Activated CD8-positive, alpha-beta T cell treated with anti-CD3 and anti-CD28 coated beads, Interleukin-2, amount 10 ng/mL, durations not matched to agents 7 days and 5 days (primary cell): ENCODE results near the gene MGAT5B. TPM values are rescaled to one million over a fixed set of nuclear protein-coding genes. Genes with fewer than 3 reads are reported as not detected.

Experiments
- ATAC-seq: fragments of 150-1000 bp; cut with Tn5 transposase; one replicate; pipeline ENCODE4 v1.10.0; 2021; ENCODE audit warnings: moderate library complexity
- CTCF ChIA-PET: fragments of 350-600 bp; sonication (Branson Sonifier 250); formaldehyde crosslinking; loops from one replicate; lab custom pipeline; 2021; ENCODE audit warnings: antibody characterized with exemption; lab: Charles Lee
- POLR2A ChIA-PET: fragments of 350-600 bp; sonication (Branson Sonifier 250); formaldehyde crosslinking; loops from one replicate; lab custom pipeline; 2021; ENCODE audit warnings: antibody characterized with exemption; lab: Charles Lee
- DNase-seq: peaks from one replicate; pipeline ENCODE4 v3.0.0-alpha.2; 2020
- H3K27ac Mint-ChIP-seq: one replicate; pipeline ENCODE4 v1.8.0; 2021; ENCODE audit warnings: mild to moderate bottlenecking, mixed read lengths
- H3K27me3 Mint-ChIP-seq: one replicate; pipeline ENCODE4 v1.8.0; 2021; ENCODE audit warnings: low read depth, mixed read lengths
- H3K36me3 Mint-ChIP-seq: one replicate; pipeline ENCODE4 v1.8.0; 2021; ENCODE audit warnings: low read depth, mixed read lengths
- H3K4me1 Mint-ChIP-seq: one replicate; pipeline ENCODE4 v1.8.0; 2021; ENCODE audit warnings: low read depth, mixed read lengths
- H3K4me3 Mint-ChIP-seq: one replicate; pipeline ENCODE4 v1.8.0; 2021; ENCODE audit warnings: mild to moderate bottlenecking, mixed read lengths
- H3K9me3 Mint-ChIP-seq: one replicate; pipeline ENCODE4 v1.8.0; 2022; ENCODE audit warnings: mixed read lengths; ENCODE audit not compliant: insufficient read depth
- total RNA-seq, 2 experiments: library from RNA; stranded (reverse); gene quantifications; one replicate each; pipeline ENCODE4 v1.2.3, GENCODE V29; 2021

Gene MGAT5B
- total RNA-seq, 2 experiments from 2014 or later: 0.26 TPM; not detected in 1

- H3K27ac Mint-ChIP-seq: no peak overlapping the region
- H3K4me1 Mint-ChIP-seq: no peaks in the 10 kb centered on the region
- peaks cover 7% of the 10 kb centered on the region for H3K27me3 Mint-ChIP-seq
- H3K36me3 Mint-ChIP-seq: no peaks in the 10 kb centered on the region
- H3K4me3 Mint-ChIP-seq: no peak overlapping the region
- no peak for ATAC-seq
- ChIA-PET POLR2A (no interaction called here), CTCF (no interaction called here)
- no peak for DNase-seq
- H3K9me3 Mint-ChIP-seq: no peaks in the 10 kb centered on the region
Measured at GRCh38 chr17:76934561-76935320, 66.5 kb downstream of the MGAT5B start.

GRCh38 chr17:76935331-76935730 is 67.1 kb downstream of the MGAT5B start:
- Mint-ChIP-seq H3K4me3 (no peak overlapping the region), H3K27ac (no peak overlapping the region), H3K4me1 (no peaks in the 10 kb centered on the region), H3K27me3 (peaks cover 6% of the 10 kb centered on the region), H3K9me3 (no peaks in the 10 kb centered on the region), H3K36me3 (no peaks in the 10 kb centered on the region)
- DNase-seq: no peak
- ATAC-seq: no peak
- POLR2A ChIA-PET: no interaction called here
- CTCF ChIA-PET: no interaction called here

- DNase-seq (no peak), ATAC-seq (no peak)
- Mint-ChIP-seq H3K4me1 (no peaks in the 10 kb centered on the region), H3K27ac (no peak overlapping the region), H3K27me3 (peaks cover 4% of the 10 kb centered on the region), H3K9me3 (no peaks in the 10 kb centered on the region), H3K4me3 (no peak overlapping the region), H3K36me3 (no peaks in the 10 kb centered on the region)
- ChIA-PET CTCF (no interaction called here), POLR2A (no interaction called here)
Measured at GRCh38 chr17:76937238-76937637, 69.0 kb downstream of the MGAT5B start.

GRCh38 chr17:76938009-76938408 is 69.8 kb downstream of the MGAT5B start:
- Mint-ChIP-seq H3K36me3 (no peaks in the 10 kb centered on the region), H3K9me3 (no peaks in the 10 kb centered on the region), H3K4me1 (no peaks in the 10 kb centered on the region), H3K4me3 (no peak overlapping the region), H3K27me3 (peaks cover 4% of the 10 kb centered on the region), H3K27ac (no peak overlapping the region)
- ATAC-seq (no peak), DNase-seq (no peak)
- CTCF ChIA-PET: no interaction called here
- POLR2A ChIA-PET: no interaction called here

- Mint-ChIP-seq H3K36me3 (no peaks in the 10 kb centered on the region), H3K4me3 (no peak overlapping the region), H3K9me3 (no peaks in the 10 kb centered on the region), H3K4me1 (no peaks in the 10 kb centered on the region), H3K27ac (no peak overlapping the region), H3K27me3 (peaks cover 4% of the 10 kb centered on the region)
- no peak for ATAC-seq
- ChIA-PET CTCF (interaction anchor here (1.3 kb wide), 1 partner anchor 72 kb away, joined by 3 read pairs; the partner anchor contains the start of gene MGAT5B), POLR2A (no interaction called here)
- DNase-seq: no peak
Measured at GRCh38 chr17:76940295-76940694, 72.1 kb downstream of the MGAT5B start.

GRCh38 chr17:76940738-76941350 is 72.6 kb downstream of the MGAT5B start:
- H3K36me3 Mint-ChIP-seq: no peaks in the 10 kb centered on the region
- CTCF ChIA-PET: no interaction called here
- H3K4me3 Mint-ChIP-seq: no peak overlapping the region
- H3K9me3 Mint-ChIP-seq: no peaks in the 10 kb centered on the region
- POLR2A ChIA-PET: no interaction called here
- DNase-seq: no peak
- ATAC-seq: no peak
- peaks cover 4% of the 10 kb centered on the region for H3K27me3 Mint-ChIP-seq
- H3K27ac Mint-ChIP-seq: no peak overlapping the region
- H3K4me1 Mint-ChIP-seq: no peaks in the 10 kb centered on the region

DNA sequence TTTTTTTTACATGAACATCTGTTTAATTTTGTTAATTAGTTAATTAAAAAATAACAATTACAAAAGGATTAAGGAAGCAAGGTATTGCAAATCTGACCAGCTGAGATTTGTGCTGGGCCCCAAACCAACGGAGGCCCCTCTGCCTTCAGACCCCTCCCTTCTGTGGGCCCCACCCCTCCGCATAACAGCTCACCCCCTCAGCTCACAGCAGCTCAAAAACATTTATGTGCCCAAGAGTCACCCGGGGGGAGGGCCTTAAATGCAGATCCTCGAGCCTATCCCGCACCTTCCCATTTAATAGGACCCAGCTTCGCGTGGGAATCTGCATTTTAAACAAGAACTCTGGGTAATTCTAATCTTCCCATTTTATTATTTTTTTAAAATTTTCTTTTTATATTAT is 75.0 kb downstream of the MGAT5B start:
- CTCF ChIA-PET: interaction anchor here (1.1 kb wide), 1 partner anchor 113 kb away, joined by 3 read pairs; no protein-coding TSS in a partner anchor
- POLR2A ChIA-PET: no interaction called here
- no peak overlapping the region for H3K27ac Mint-ChIP-seq
- H3K4me1 Mint-ChIP-seq: no peaks in the 10 kb centered on the region
- no peak overlapping the region for H3K4me3 Mint-ChIP-seq
- no peaks in the 10 kb centered on the region for H3K36me3 Mint-ChIP-seq
- H3K9me3 Mint-ChIP-seq: no peaks in the 10 kb centered on the region
- ATAC-seq (no peak), DNase-seq (no peak)
- no peaks in the 10 kb centered on the region for H3K27me3 Mint-ChIP-seq

GRCh38 chr17:76943781-76944213 is 75.6 kb downstream of the MGAT5B start:
- no peak overlapping the region for H3K27ac Mint-ChIP-seq
- ChIA-PET POLR2A (no interaction called here), CTCF (interaction anchor here (0.6 kb wide), 1 partner anchor 94 kb away, joined by 4 read pairs; no protein-coding TSS in a partner anchor)
- no peaks in the 10 kb centered on the region for H3K4me1 Mint-ChIP-seq
- no peaks in the 10 kb centered on the region for H3K36me3 Mint-ChIP-seq
- no peak overlapping the region for H3K4me3 Mint-ChIP-seq
- H3K27me3 Mint-ChIP-seq: no peaks in the 10 kb centered on the region
- no peaks in the 10 kb centered on the region for H3K9me3 Mint-ChIP-seq
- DNase-seq: no peak
- ATAC-seq: no peak

GRCh38 chr17:76944477-76944876 is 76.3 kb downstream of the MGAT5B start:
- no peak overlapping the region for H3K27ac Mint-ChIP-seq
- H3K9me3 Mint-ChIP-seq: no peaks in the 10 kb centered on the region
- H3K27me3 Mint-ChIP-seq: no peaks in the 10 kb centered on the region
- CTCF ChIA-PET: interaction anchor here (1.2 kb wide), 1 partner anchor 24 kb away, joined by 3 read pairs; no protein-coding TSS in a partner anchor
- no peak for DNase-seq
- H3K36me3 Mint-ChIP-seq: no peaks in the 10 kb centered on the region
- H3K4me3 Mint-ChIP-seq: no peak overlapping the region
- H3K4me1 Mint-ChIP-seq: no peaks in the 10 kb centered on the region
- no peak for ATAC-seq
- POLR2A ChIA-PET: no interaction called here

DNA sequence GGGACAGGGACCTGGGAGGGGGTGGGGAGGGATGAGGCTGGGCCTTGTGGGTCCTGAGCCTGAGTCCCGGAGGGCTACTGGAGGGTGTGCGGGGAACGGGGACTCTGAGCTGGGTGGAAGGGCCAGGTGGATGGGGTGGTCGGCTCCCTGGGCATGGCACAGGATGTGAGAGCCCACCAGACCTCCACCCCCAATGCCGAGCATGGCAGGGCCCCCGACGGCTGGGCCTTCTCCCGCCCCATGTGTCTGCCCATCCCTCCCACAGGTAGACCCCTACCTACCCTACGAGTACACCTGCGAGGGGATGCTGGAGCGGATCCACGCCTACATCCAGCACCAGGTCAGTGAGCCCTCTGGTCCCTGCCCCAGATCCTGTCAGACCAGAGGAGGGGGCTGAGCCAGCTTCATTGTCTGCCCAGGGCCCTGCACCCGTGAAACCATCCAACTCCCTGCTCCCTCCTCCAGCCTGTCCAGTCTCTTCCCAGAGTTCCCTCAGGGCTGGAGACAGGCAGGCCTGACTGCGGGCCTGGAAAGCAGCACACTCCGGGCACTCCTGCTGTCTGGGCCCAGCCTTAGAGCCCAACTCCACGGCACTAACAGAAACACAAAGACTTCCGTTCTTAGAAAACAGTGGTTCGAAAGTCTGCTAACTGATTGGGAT is 78.0 kb downstream of the MGAT5B start:
- DNase-seq (no peak), ATAC-seq (no peak)
- ChIA-PET CTCF (no interaction called here), POLR2A (no interaction called here)
- no peaks in the 10 kb centered on the region for H3K9me3 Mint-ChIP-seq
- H3K27me3 Mint-ChIP-seq: no peaks in the 10 kb centered on the region
- H3K4me1 Mint-ChIP-seq: no peaks in the 10 kb centered on the region
- H3K36me3 Mint-ChIP-seq: no peaks in the 10 kb centered on the region
- H3K27ac Mint-ChIP-seq: no peak overlapping the region
- H3K4me3 Mint-ChIP-seq: no peak overlapping the region

- DNase-seq: no peak
- Mint-ChIP-seq H3K4me3 (no peak overlapping the region), H3K9me3 (no peaks in the 10 kb centered on the region), H3K27ac (no peak overlapping the region), H3K36me3 (no peaks in the 10 kb centered on the region), H3K27me3 (no peaks in the 10 kb centered on the region), H3K4me1 (no peaks in the 10 kb centered on the region)
- no peak for ATAC-seq
- ChIA-PET CTCF (no interaction called here), POLR2A (no interaction called here)
Measured at GRCh38 chr17:76946772-76947135, 78.5 kb downstream of the MGAT5B start.

DNA sequence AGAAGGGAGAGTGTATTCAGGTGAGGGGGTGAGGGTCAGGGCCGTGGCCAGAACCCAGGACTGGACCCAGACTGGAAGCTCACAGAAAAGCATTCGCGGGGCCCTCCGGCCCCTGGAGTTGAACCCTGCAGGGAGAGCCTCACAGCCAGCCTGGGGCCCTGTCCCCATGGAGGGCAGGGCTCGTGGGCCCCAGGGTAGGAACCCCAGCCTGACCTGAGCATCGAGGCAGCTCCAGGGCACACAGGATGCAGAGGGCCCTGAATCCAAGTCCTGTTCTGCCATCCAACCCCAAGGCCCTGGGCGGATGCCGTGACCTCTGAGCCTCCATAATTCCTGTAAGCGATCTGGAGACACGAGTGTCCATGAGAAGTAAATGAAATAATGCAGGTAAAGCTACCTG is 79.1 kb downstream of the MGAT5B start:
- H3K9me3 Mint-ChIP-seq: no peaks in the 10 kb centered on the region
- H3K36me3 Mint-ChIP-seq: no peaks in the 10 kb centered on the region
- CTCF ChIA-PET: no interaction called here
- POLR2A ChIA-PET: no interaction called here
- no peak overlapping the region for H3K4me3 Mint-ChIP-seq
- no peaks in the 10 kb centered on the region for H3K27me3 Mint-ChIP-seq
- no peak for DNase-seq
- ATAC-seq: no peak
- H3K4me1 Mint-ChIP-seq: no peaks in the 10 kb centered on the region
- no peak overlapping the region for H3K27ac Mint-ChIP-seq
